Mesothelial cell of epicardium (in vitro differentiated cells): Measurements from ENCODE around the gene ANKMY1. TPM values are rescaled to one million over a fixed set of nuclear protein-coding genes. Genes with fewer than 3 reads are reported as not detected.

ENCODE experiments used
- DNase-seq, 2 experiments: peaks; one replicate each; pipeline ENCODE4 v3.0.0; 2021; ENCODE audit warnings: low spot score in 2 of 2; ENCODE audit not compliant: unreplicated experiment in 2 of 2
- H3K27ac Mint-ChIP-seq: 2 replicates; pipeline ENCODE4 v1.8.0; 2021; ENCODE audit warnings: mixed read lengths
- H3K27me3 Mint-ChIP-seq: 2 replicates; pipeline ENCODE4 v1.8.0; 2021; ENCODE audit warnings: low read depth, mixed read lengths
- H3K36me3 Mint-ChIP-seq: 2 replicates; pipeline ENCODE4 v1.8.0; 2021; ENCODE audit warnings: mixed read lengths
- H3K4me1 Mint-ChIP-seq: 2 replicates; pipeline ENCODE4 v1.8.0; 2021; ENCODE audit warnings: mixed read lengths
- H3K4me3 Mint-ChIP-seq: 2 replicates; pipeline ENCODE4 v1.8.0; 2021; ENCODE audit warnings: mild to moderate bottlenecking, moderate library complexity, mixed read lengths
- H3K9me3 Mint-ChIP-seq: 2 replicates; pipeline ENCODE4 v1.8.0; 2021; ENCODE audit warnings: mixed read lengths
- total RNA-seq: library from RNA; stranded (reverse); gene quantifications from 3 replicates; pipeline ENCODE4 v1.2.1, GENCODE V29; 2021
- TF ChIP-seq, protein P1 (sequence below): fragments of 200-600 bp; sonication (generic); IDR thresholded peaks from one replicate; pipeline ENCODE4 v1.5.0; 2021; ENCODE audit warnings: antibody characterized with exemption; ENCODE audit not compliant: unreplicated experiment

The ANKMY1 gene
- total RNA-seq, 1 donor from 2014 or later: 29.8 TPM

DNA sequence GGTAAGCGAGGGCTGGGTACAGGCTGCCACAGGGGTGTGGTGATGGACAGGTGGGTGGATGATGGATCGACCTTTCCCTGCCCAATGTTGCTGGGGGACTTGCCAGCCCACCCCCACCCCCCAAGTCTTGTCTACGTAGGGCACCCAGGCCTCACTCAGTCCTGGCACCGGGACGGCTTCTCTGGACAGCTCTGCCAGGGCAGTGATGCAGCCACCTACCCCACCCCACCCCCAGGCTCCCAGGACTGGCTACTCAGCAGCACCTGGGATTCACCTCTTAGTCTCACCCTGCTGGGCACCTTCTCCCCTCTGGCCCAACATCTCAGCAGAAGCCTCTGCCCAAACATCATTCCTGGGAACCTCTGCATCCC is 55.7 kb downstream of the ANKMY1 start:
- peaks cover 3% of the 10 kb centered on the region for H3K36me3 Mint-ChIP-seq
- H3K9me3 Mint-ChIP-seq: no peaks in the 10 kb centered on the region
- no peak overlapping the region for H3K4me3 Mint-ChIP-seq
- TF ChIP-seq, protein P1, sequence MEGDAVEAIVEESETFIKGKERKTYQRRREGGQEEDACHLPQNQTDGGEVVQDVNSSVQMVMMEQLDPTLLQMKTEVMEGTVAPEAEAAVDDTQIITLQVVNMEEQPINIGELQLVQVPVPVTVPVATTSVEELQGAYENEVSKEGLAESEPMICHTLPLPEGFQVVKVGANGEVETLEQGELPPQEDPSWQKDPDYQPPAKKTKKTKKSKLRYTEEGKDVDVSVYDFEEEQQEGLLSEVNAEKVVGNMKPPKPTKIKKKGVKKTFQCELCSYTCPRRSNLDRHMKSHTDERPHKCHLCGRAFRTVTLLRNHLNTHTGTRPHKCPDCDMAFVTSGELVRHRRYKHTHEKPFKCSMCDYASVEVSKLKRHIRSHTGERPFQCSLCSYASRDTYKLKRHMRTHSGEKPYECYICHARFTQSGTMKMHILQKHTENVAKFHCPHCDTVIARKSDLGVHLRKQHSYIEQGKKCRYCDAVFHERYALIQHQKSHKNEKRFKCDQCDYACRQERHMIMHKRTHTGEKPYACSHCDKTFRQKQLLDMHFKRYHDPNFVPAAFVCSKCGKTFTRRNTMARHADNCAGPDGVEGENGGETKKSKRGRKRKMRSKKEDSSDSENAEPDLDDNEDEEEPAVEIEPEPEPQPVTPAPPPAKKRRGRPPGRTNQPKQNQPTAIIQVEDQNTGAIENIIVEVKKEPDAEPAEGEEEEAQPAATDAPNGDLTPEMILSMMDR: no peak
- no peak for DNase-seq
- H3K27me3 Mint-ChIP-seq: no peaks in the 10 kb centered on the region
- no peak overlapping the region for H3K27ac Mint-ChIP-seq
- no peaks in the 10 kb centered on the region for H3K4me1 Mint-ChIP-seq

DNA sequence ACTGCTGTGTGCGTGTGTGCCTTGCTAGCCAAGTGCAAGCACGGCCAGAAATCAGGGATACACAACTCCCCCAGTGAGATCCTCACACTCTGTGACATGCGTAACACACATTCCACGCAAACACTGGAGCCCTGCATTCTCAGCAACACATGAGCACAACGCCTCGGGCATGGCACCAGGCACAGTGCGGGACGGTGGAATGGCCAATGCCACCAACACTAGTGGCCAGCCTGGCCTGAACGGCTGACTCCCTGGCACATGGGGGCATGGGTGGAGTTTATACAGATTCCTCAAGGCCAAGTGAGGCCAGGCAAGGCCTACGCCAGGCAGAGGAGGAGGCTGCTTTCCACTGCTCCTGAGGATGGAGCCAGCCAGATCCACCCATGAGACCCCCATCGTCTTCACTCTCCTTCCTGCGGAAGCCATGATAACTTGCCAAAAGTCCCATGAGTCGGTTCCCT is 56.2 kb downstream of the ANKMY1 start:
- Mint-ChIP-seq H3K4me3 (no peak overlapping the region), H3K9me3 (no peaks in the 10 kb centered on the region), H3K27me3 (no peaks in the 10 kb centered on the region), H3K27ac (no peak overlapping the region), H3K36me3 (peaks cover 4% of the 10 kb centered on the region), H3K4me1 (no peaks in the 10 kb centered on the region)
- no peak for DNase-seq
- TF ChIP-seq, protein P1: no peak

- no peaks in the 10 kb centered on the region for H3K4me1 Mint-ChIP-seq
- no peak overlapping the region for H3K27ac Mint-ChIP-seq
- H3K36me3 Mint-ChIP-seq: peaks cover 10% of the 10 kb centered on the region
- H3K9me3 Mint-ChIP-seq: peaks cover 2% of the 10 kb centered on the region
- H3K27me3 Mint-ChIP-seq: no peaks in the 10 kb centered on the region
- DNase-seq: no peak
- TF ChIP-seq, protein P1: no peak
- no peak overlapping the region for H3K4me3 Mint-ChIP-seq
Measured at GRCh38 chr2:240500561-240501423, 57.0 kb downstream of the ANKMY1 start.

DNA sequence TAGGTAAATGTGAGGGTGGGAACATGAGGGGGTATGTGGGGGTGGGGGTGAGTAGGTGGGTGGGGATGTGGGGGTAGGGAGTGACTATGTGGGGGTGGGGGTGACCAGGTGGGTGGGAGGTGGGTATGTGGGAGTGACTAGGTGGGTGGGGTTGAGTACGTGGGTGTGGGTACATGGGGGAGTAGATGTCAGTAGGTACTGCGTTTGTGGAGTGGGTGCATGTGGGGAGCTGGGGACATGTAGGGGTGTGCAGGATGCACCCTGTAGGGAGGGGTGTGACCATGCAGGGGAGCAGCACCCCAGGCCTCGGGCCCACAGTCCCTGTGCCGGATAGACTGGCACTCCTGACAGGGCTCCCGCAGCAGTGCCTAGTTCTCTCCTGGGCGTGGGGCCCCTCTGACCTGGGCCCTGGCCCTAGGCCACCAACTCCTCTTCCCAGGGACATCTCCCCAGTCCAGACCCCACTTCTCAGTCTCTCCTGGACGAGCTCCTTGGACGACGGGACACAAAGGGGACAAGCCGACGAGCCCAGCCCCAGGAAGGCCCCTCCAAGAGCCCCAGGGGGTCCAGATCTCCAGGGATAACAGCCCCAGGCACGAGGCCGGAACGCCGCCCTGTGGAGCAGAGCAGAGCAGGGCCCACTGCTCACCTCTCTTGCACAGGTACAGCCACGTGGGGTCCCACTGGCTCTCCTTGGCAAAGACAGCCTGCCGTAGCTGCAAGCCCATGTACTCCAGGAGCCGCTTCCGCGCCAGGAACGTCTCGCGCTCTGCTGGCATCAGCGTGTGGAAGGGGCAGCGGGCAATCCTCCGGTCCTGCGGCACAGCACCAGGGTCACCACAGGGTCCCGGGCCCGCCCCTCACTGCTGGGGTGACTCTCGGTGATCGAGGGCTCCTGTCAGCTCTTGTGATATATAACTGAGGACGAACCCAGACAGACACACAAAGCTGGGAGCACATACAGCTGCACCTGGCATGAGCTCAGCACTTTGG is 58.2 kb downstream of the ANKMY1 start:
- Mint-ChIP-seq H3K27me3 (no peaks in the 10 kb centered on the region), H3K4me3 (no peak overlapping the region), H3K9me3 (peaks cover 7% of the 10 kb centered on the region), H3K27ac (no peak overlapping the region), H3K36me3 (peaks cover 16% of the 10 kb centered on the region), H3K4me1 (no peaks in the 10 kb centered on the region)
- TF ChIP-seq, protein P1: no peak
- DNase-seq: no peak

GRCh38 chr2:240498958-240499260 is 58.9 kb downstream of the ANKMY1 start:
- no peak for DNase-seq

More at GRCh38 chr2:240498958-240499260, 58.9 kb downstream of the ANKMY1 start:
- Mint-ChIP-seq H3K27me3 (no peaks in the 10 kb centered on the region), H3K4me1 (no peaks in the 10 kb centered on the region), H3K4me3 (no peak overlapping the region), H3K27ac (no peak overlapping the region), H3K36me3 (peaks cover 16% of the 10 kb centered on the region), H3K9me3 (peaks cover 7% of the 10 kb centered on the region)
- TF ChIP-seq, protein P1: no peak
